ENCODE results near the gene ABHD2.
"Not testable (repeated sequence)": the region's sequence is repeated elsewhere in the genome, so short reads cannot be mapped to it uniquely, and the experiment has no call there.

The ABHD2 gene

GRCh38 chr15:89139613-89140499 lies 51.6 kb downstream of the ABHD2 start:
- ATAC-seq (ENCODE audit: low read depth) (no peak), DNase-seq (ENCODE audit: low spot score in 2 of 2) (no peak)
- Mint-ChIP-seq H3K4me3 (no peak overlapping the region), H3K27ac (no peak overlapping the region), H3K4me1 (peaks cover 4% of the 10 kb centered on the region), H3K9me3 (no peaks in the 10 kb centered on the region), H3K27me3 (no peaks in the 10 kb centered on the region), H3K36me3 (peaks cover 17% of the 10 kb centered on the region)

GRCh38 chr15:89140595-89140994 lies 52.3 kb downstream of the ABHD2 start:
- Mint-ChIP-seq H3K4me1 (peaks cover 4% of the 10 kb centered on the region), H3K4me3 (no peak overlapping the region), H3K27ac (no peak overlapping the region), H3K27me3 (no peaks in the 10 kb centered on the region), H3K9me3 (no peaks in the 10 kb centered on the region), H3K36me3 (peaks cover 15% of the 10 kb centered on the region)
- no peak for DNase-seq (ENCODE audit: low spot score in 2 of 2)
- ATAC-seq (ENCODE audit: low read depth) = no peak

GRCh38 chr15:89141159-89141558 lies 52.9 kb downstream of the ABHD2 start:
- not testable (repeated sequence) for H3K27ac Mint-ChIP-seq; H3K4me3 Mint-ChIP-seq; H3K4me1 Mint-ChIP-seq; ATAC-seq (ENCODE audit: low read depth); H3K9me3 Mint-ChIP-seq; DNase-seq (ENCODE audit: low spot score in 2 of 2); H3K27me3 Mint-ChIP-seq
- peaks cover 16% of the 10 kb centered on the region for H3K36me3 Mint-ChIP-seq

- H3K9me3 Mint-ChIP-seq = no peaks in the 10 kb centered on the region
- H3K36me3 Mint-ChIP-seq = peaks cover 10% of the 10 kb centered on the region
- ATAC-seq (ENCODE audit: low read depth) = no peak
- DNase-seq (ENCODE audit: low spot score in 2 of 2) = no peak
- peaks cover 6% of the 10 kb centered on the region for H3K4me1 Mint-ChIP-seq
- no peak overlapping the region for H3K27ac Mint-ChIP-seq
- no peaks in the 10 kb centered on the region for H3K27me3 Mint-ChIP-seq
- no peak overlapping the region for H3K4me3 Mint-ChIP-seq
Observed at GRCh38 chr15:89141885-89142284, 53.6 kb downstream of the ABHD2 start.

- Mint-ChIP-seq H3K9me3 (no peaks in the 10 kb centered on the region), H3K27ac (no peak overlapping the region), H3K27me3 (no peaks in the 10 kb centered on the region), H3K4me1 (peaks cover 6% of the 10 kb centered on the region), H3K36me3 (peaks cover 10% of the 10 kb centered on the region), H3K4me3 (no peak overlapping the region)
- DNase-seq (ENCODE audit: low spot score in 2 of 2) (no peak), ATAC-seq (ENCODE audit: low read depth) (no peak)
Observed at GRCh38 chr15:89142423-89142822, 54.2 kb downstream of the ABHD2 start.

GRCh38 chr15:89143503-89144162 lies 55.4 kb downstream of the ABHD2 start:
- Mint-ChIP-seq H3K9me3 (no peaks in the 10 kb centered on the region), H3K36me3 (peaks cover 10% of the 10 kb centered on the region), H3K4me3 (no peak overlapping the region), H3K4me1 (peaks cover 6% of the 10 kb centered on the region), H3K27ac (no peak overlapping the region), H3K27me3 (no peaks in the 10 kb centered on the region)
- ATAC-seq (ENCODE audit: low read depth) (no peak), DNase-seq (ENCODE audit: low spot score in 2 of 2) (no peak)

GRCh38 chr15:89144491-89144890 lies 56.2 kb downstream of the ABHD2 start:
- Mint-ChIP-seq H3K27ac (no peak overlapping the region), H3K27me3 (no peaks in the 10 kb centered on the region), H3K4me3 (no peak overlapping the region), H3K4me1 (peaks cover 6% of the 10 kb centered on the region), H3K36me3 (peaks cover 10% of the 10 kb centered on the region), H3K9me3 (no peaks in the 10 kb centered on the region)
- DNase-seq (ENCODE audit: low spot score in 2 of 2) (no peak), ATAC-seq (ENCODE audit: low read depth) (no peak)

GRCh38 chr15:89146366-89146765 lies 58.1 kb downstream of the ABHD2 start:
- ATAC-seq (ENCODE audit: low read depth) = no peak
- H3K27ac Mint-ChIP-seq = no peak overlapping the region
- no peaks in the 10 kb centered on the region for H3K9me3 Mint-ChIP-seq
- H3K36me3 Mint-ChIP-seq = peaks cover 10% of the 10 kb centered on the region
- H3K4me3 Mint-ChIP-seq = no peak overlapping the region
- H3K27me3 Mint-ChIP-seq = no peaks in the 10 kb centered on the region
- H3K4me1 Mint-ChIP-seq = peaks cover 6% of the 10 kb centered on the region
- DNase-seq (ENCODE audit: low spot score in 2 of 2) = no peak

GRCh38 chr15:89148126-89148525 lies 59.9 kb downstream of the ABHD2 start:
- H3K4me1 Mint-ChIP-seq = peaks cover 6% of the 10 kb centered on the region
- ATAC-seq (ENCODE audit: low read depth) = no peak
- H3K4me3 Mint-ChIP-seq = no peak overlapping the region
- H3K27me3 Mint-ChIP-seq = no peaks in the 10 kb centered on the region
- H3K36me3 Mint-ChIP-seq = peaks cover 18% of the 10 kb centered on the region
- H3K27ac Mint-ChIP-seq = no peak overlapping the region
- H3K9me3 Mint-ChIP-seq = no peaks in the 10 kb centered on the region
- no peak for DNase-seq (ENCODE audit: low spot score in 2 of 2)

GRCh38 chr15:89149501-89150101 lies 61.3 kb downstream of the ABHD2 start:
- Mint-ChIP-seq H3K4me3 (no peak overlapping the region), H3K36me3 (peaks cover 20% of the 10 kb centered on the region), H3K4me1 (peaks cover 4% of the 10 kb centered on the region), H3K27me3 (no peaks in the 10 kb centered on the region), H3K9me3 (no peaks in the 10 kb centered on the region), H3K27ac (no peak overlapping the region)
- no peak for ATAC-seq (ENCODE audit: low read depth)
- DNase-seq (ENCODE audit: low spot score in 2 of 2) = no peak

GRCh38 chr15:89150287-89150686 lies 62.0 kb downstream of the ABHD2 start:
- Mint-ChIP-seq H3K27me3 (no peaks in the 10 kb centered on the region), H3K27ac (no peak overlapping the region), H3K36me3 (peaks cover 24% of the 10 kb centered on the region), H3K4me1 (peaks cover 4% of the 10 kb centered on the region), H3K9me3 (no peaks in the 10 kb centered on the region), H3K4me3 (no peak overlapping the region)
- ATAC-seq (ENCODE audit: low read depth) (no peak), DNase-seq (ENCODE audit: low spot score in 2 of 2) (no peak)

GRCh38 chr15:89150762-89151664 lies 62.8 kb downstream of the ABHD2 start:
- no peak overlapping the region for H3K27ac Mint-ChIP-seq
- H3K4me3 Mint-ChIP-seq = no peak overlapping the region
- ATAC-seq (ENCODE audit: low read depth) (no peak), DNase-seq (ENCODE audit: low spot score in 2 of 2) (no peak)
- H3K9me3 Mint-ChIP-seq = no peaks in the 10 kb centered on the region
- H3K4me1 Mint-ChIP-seq = no peaks in the 10 kb centered on the region
- H3K27me3 Mint-ChIP-seq = no peaks in the 10 kb centered on the region
- H3K36me3 Mint-ChIP-seq = peaks cover 25% of the 10 kb centered on the region

- no peak overlapping the region for H3K4me3 Mint-ChIP-seq
- H3K4me1 Mint-ChIP-seq = peaks cover 3% of the 10 kb centered on the region
- DNase-seq (ENCODE audit: low spot score in 2 of 2) (no peak), ATAC-seq (ENCODE audit: low read depth) (no peak)
- H3K9me3 Mint-ChIP-seq = no peaks in the 10 kb centered on the region
- no peaks in the 10 kb centered on the region for H3K27me3 Mint-ChIP-seq
- H3K27ac Mint-ChIP-seq = no peak overlapping the region
- peaks cover 38% of the 10 kb centered on the region for H3K36me3 Mint-ChIP-seq
Observed at GRCh38 chr15:89155122-89155521, 66.9 kb downstream of the ABHD2 start.

All from memory B cell (primary cell).